ENCODE results near the gene RAB14. TPM values are rescaled to one million over a fixed set of nuclear protein-coding genes. Genes with fewer than 3 reads are reported as not detected.

RAB14 gene
- total RNA-seq, 1 experiment from 2014 or later: 36.0 TPM

DNA sequence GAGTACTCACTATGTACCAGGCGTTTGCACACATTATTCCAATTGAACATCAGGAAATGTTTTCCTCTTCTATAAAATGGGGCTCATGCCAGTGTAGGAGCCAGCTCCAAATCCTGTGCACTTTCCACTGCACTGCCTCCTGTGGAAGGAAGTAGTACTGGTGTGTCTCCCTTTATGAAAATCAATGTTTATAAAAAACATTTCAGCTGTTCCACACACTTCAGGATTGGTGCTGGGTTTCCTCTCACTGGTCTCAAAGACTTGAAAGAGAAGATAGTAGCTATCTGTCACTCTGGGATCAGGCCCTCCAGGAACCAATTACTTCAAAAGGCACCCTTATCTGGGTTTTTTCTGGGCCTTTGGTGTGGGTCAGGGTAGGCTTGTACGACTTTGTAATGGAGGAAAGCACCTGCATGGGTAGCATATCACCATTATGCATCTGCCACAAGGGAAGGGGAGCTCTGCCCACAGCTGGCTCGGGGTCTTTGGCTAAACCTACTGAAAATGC lies 32.5 kb downstream of the RAB14 start (continued):
- TF ChIP-seq, protein P1, sequence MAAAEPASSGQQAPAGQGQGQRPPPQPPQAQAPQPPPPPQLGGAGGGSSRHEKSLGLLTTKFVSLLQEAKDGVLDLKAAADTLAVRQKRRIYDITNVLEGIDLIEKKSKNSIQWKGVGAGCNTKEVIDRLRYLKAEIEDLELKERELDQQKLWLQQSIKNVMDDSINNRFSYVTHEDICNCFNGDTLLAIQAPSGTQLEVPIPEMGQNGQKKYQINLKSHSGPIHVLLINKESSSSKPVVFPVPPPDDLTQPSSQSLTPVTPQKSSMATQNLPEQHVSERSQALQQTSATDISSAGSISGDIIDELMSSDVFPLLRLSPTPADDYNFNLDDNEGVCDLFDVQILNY (CRISPR knock-in tag; IDR thresholded peaks at IDR 0.05): no peak
- no peak for TF ChIP-seq ZNF138 (CRISPR knock-in tag; conservative IDR thresholded peaks at IDR 0.05)
- TF ChIP-seq, protein P2, sequence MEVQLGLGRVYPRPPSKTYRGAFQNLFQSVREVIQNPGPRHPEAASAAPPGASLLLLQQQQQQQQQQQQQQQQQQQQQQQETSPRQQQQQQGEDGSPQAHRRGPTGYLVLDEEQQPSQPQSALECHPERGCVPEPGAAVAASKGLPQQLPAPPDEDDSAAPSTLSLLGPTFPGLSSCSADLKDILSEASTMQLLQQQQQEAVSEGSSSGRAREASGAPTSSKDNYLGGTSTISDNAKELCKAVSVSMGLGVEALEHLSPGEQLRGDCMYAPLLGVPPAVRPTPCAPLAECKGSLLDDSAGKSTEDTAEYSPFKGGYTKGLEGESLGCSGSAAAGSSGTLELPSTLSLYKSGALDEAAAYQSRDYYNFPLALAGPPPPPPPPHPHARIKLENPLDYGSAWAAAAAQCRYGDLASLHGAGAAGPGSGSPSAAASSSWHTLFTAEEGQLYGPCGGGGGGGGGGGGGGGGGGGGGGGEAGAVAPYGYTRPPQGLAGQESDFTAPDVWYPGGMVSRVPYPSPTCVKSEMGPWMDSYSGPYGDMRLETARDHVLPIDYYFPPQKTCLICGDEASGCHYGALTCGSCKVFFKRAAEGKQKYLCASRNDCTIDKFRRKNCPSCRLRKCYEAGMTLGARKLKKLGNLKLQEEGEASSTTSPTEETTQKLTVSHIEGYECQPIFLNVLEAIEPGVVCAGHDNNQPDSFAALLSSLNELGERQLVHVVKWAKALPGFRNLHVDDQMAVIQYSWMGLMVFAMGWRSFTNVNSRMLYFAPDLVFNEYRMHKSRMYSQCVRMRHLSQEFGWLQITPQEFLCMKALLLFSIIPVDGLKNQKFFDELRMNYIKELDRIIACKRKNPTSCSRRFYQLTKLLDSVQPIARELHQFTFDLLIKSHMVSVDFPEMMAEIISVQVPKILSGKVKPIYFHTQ (CRISPR knock-in tag; IDR thresholded peaks at IDR 0.05): no peak
- TF ChIP-seq PRRX2 (CRISPR knock-in tag; IDR thresholded peaks at IDR 0.05): no peak
- no peak for TF ChIP-seq SMAD3 (CRISPR knock-in tag; IDR thresholded peaks at IDR 0.05; ENCODE audit: borderline replicate concordance)
- TF ChIP-seq, protein P3, sequence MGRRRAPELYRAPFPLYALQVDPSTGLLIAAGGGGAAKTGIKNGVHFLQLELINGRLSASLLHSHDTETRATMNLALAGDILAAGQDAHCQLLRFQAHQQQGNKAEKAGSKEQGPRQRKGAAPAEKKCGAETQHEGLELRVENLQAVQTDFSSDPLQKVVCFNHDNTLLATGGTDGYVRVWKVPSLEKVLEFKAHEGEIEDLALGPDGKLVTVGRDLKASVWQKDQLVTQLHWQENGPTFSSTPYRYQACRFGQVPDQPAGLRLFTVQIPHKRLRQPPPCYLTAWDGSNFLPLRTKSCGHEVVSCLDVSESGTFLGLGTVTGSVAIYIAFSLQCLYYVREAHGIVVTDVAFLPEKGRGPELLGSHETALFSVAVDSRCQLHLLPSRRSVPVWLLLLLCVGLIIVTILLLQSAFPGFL (CRISPR knock-in tag; IDR thresholded peaks at IDR 0.05; ENCODE audit: borderline replicate concordance): no peak
- TF ChIP-seq, protein P4, sequence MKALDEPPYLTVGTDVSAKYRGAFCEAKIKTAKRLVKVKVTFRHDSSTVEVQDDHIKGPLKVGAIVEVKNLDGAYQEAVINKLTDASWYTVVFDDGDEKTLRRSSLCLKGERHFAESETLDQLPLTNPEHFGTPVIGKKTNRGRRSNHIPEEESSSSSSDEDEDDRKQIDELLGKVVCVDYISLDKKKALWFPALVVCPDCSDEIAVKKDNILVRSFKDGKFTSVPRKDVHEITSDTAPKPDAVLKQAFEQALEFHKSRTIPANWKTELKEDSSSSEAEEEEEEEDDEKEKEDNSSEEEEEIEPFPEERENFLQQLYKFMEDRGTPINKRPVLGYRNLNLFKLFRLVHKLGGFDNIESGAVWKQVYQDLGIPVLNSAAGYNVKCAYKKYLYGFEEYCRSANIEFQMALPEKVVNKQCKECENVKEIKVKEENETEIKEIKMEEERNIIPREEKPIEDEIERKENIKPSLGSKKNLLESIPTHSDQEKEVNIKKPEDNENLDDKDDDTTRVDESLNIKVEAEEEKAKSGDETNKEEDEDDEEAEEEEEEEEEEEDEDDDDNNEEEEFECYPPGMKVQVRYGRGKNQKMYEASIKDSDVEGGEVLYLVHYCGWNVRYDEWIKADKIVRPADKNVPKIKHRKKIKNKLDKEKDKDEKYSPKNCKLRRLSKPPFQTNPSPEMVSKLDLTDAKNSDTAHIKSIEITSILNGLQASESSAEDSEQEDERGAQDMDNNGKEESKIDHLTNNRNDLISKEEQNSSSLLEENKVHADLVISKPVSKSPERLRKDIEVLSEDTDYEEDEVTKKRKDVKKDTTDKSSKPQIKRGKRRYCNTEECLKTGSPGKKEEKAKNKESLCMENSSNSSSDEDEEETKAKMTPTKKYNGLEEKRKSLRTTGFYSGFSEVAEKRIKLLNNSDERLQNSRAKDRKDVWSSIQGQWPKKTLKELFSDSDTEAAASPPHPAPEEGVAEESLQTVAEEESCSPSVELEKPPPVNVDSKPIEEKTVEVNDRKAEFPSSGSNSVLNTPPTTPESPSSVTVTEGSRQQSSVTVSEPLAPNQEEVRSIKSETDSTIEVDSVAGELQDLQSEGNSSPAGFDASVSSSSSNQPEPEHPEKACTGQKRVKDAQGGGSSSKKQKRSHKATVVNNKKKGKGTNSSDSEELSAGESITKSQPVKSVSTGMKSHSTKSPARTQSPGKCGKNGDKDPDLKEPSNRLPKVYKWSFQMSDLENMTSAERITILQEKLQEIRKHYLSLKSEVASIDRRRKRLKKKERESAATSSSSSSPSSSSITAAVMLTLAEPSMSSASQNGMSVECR (CRISPR knock-in tag; IDR thresholded peaks at IDR 0.05; ENCODE audit: borderline replicate concordance): no peak
- no peak for TF ChIP-seq ESRRA (CRISPR knock-in tag; IDR thresholded peaks at IDR 0.05; ENCODE audit: borderline replicate concordance)
- TF ChIP-seq, protein P5, sequence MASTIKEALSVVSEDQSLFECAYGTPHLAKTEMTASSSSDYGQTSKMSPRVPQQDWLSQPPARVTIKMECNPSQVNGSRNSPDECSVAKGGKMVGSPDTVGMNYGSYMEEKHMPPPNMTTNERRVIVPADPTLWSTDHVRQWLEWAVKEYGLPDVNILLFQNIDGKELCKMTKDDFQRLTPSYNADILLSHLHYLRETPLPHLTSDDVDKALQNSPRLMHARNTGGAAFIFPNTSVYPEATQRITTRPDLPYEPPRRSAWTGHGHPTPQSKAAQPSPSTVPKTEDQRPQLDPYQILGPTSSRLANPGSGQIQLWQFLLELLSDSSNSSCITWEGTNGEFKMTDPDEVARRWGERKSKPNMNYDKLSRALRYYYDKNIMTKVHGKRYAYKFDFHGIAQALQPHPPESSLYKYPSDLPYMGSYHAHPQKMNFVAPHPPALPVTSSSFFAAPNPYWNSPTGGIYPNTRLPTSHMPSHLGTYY (CRISPR knock-in tag; IDR thresholded peaks at IDR 0.05): no peak
- TF ChIP-seq, protein P6, sequence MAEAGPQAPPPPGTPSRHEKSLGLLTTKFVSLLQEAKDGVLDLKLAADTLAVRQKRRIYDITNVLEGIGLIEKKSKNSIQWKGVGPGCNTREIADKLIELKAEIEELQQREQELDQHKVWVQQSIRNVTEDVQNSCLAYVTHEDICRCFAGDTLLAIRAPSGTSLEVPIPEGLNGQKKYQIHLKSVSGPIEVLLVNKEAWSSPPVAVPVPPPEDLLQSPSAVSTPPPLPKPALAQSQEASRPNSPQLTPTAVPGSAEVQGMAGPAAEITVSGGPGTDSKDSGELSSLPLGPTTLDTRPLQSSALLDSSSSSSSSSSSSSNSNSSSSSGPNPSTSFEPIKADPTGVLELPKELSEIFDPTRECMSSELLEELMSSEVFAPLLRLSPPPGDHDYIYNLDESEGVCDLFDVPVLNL (CRISPR knock-in tag; IDR thresholded peaks at IDR 0.05; ENCODE audit: borderline replicate concordance, low read depth): no peak

DNA sequence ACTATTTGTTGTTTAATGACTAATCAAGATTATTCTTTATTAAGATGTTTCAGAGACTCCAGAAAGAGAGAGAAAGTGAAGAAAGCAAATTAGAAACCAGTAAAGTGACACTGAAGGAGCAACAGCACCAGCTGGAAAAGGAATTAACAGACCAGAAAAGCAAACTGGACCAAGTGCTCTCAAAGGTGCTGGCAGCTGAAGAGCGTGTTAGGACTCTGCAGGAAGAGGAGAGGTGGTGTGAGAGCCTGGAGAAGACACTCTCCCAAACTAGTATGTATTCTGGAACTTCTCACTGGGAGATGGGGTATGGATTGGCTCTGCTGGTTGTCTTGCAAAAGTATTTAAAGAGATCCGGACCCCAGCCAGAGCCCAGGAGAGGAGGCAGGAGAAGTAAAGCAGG lies 33.6 kb downstream of the RAB14 start:
- H3K4me1 Mint-ChIP-seq: peaks cover 4% of the 10 kb centered on the region; the same call in 1 of the 2 replicates
- CTCF ChIA-PET: no interaction called here
- no peak for DNase-seq (ENCODE audit: low spot score)
- POLR2A ChIA-PET: no interaction called here
- no peaks in the 10 kb centered on the region for H3K27me3 Mint-ChIP-seq (ENCODE audit: low read depth)
- no peak overlapping the region for H3K4me3 Mint-ChIP-seq
- no peak for ATAC-seq
- H3K27ac Mint-ChIP-seq: no peak overlapping the region
- peaks cover 8% of the 10 kb centered on the region for H3K36me3 Mint-ChIP-seq
- H3K9me3 Mint-ChIP-seq: no peaks in the 10 kb centered on the region
- TF ChIP-seq TEAD1 (CRISPR knock-in tag; IDR thresholded peaks at IDR 0.05): no peak
